H1 (cell line): ENCODE data around the gene TSPAN9. TPM values are rescaled to one million over a fixed set of nuclear protein-coding genes. Genes with fewer than 3 reads are reported as not detected.
A peak's percentile ranks its signal among the peaks of the same experiment; 100 is the strongest.

Experiments
- CTCF ChIA-PET: fragments of 300-600 bp; sonication (Branson Sonifier 250); formaldehyde crosslinking; loops from one replicate; lab custom pipeline; 2021; ENCODE audit not compliant: partially characterized antibody; lab: Charles Lee
- POLR2A ChIA-PET: fragments of 300-600 bp; sonication (Branson Sonifier 250); formaldehyde crosslinking; loops from one replicate; lab custom pipeline; 2021; ENCODE audit warnings: inconsistent platforms; ENCODE audit not compliant: partially characterized antibody; lab: Charles Lee
- DNase-seq, 2 experiments: peaks; one replicate each; pipeline versions ENCODE4 v3.0.0 to v3.0.0-alpha.2; 2010 to 2022; ENCODE audit warnings: low spot score in 2 of 2, low read depth in 1 of 2, mixed read lengths in 1 of 2
- FAIRE-seq: peaks from 2 replicates; lab custom pipeline; 2011; peaks lifted over from hg19 to GRCh38; lab: Jason Lieb, UNC
- H2AFZ ChIP-seq: 2 replicates; pipeline ENCODE4 v1.8.1; 2012; ENCODE audit warnings: low read length, inconsistent platforms
- H2AK5ac ChIP-seq: 2 replicates; pipeline ENCODE4 v1.6.1; 2013; ENCODE audit warnings: low read depth, low read length
- H2BK120ac ChIP-seq: replicated peaks from 2 replicates; pipeline ENCODE3; 2013; ENCODE audit warnings: low read depth, low read length, inconsistent platforms
- H2BK12ac ChIP-seq: 2 replicates; pipeline ENCODE4 v1.6.1; 2013; ENCODE audit warnings: low read depth, low read length
- H2BK15ac ChIP-seq: 2 replicates; pipeline ENCODE4 v1.6.1; 2013; ENCODE audit warnings: low read length
- H2BK20ac ChIP-seq: 2 replicates; pipeline ENCODE4 v1.6.1; 2013; ENCODE audit warnings: low read length
- H2BK5ac ChIP-seq: 2 replicates; pipeline ENCODE4 v1.6.1; 2013; ENCODE audit warnings: low read depth, low read length
- H3K14ac ChIP-seq: 2 replicates; pipeline ENCODE4 v1.6.1; 2013; ENCODE audit warnings: inconsistent platforms; ENCODE audit not compliant: insufficient read length
- H3K18ac ChIP-seq: 2 replicates; pipeline ENCODE4 v1.6.1; 2013; ENCODE audit warnings: low read length; ENCODE audit errors: extremely low read depth
- H3K23ac ChIP-seq: 2 replicates; pipeline ENCODE4 v1.6.1; 2013; ENCODE audit warnings: inconsistent platforms; ENCODE audit not compliant: insufficient read length
- H3K23me2 ChIP-seq: 2 replicates; pipeline ENCODE4 v1.6.1; 2013; ENCODE audit warnings: low read depth, low read length
- H3K27ac ChIP-seq: 2 replicates; pipeline ENCODE4 v1.6.1; 2011; ENCODE audit warnings: low read depth, low read length, inconsistent platforms
- H3K27me3 ChIP-seq, 4 experiments: replicated peaks in 1 of 4; 1 replicate in 1 of 4; 2 replicates in 3 of 4; pipeline versions ENCODE4 v1.6.1 to v1.8.1; 2011 to 2013; ENCODE audit warnings: low read length in 3 of 4, mild to moderate bottlenecking in 3 of 4, inconsistent platforms in 2 of 4, mixed read lengths in 2 of 4, moderate library complexity in 1 of 4; ENCODE audit not compliant: control insufficient read depth in 3 of 4, insufficient read depth in 3 of 4; ENCODE audit errors: extremely low read depth in 1 of 4
- H3K36me3 ChIP-seq, 4 experiments: 2 replicates each; pipeline versions ENCODE4 v1.6.1 to v1.8.1; 2011 to 2013; ENCODE audit warnings: mild to moderate bottlenecking in 4 of 4, low read length in 3 of 4, moderate library complexity in 2 of 4, control low read depth in 1 of 4, inconsistent platforms in 1 of 4; ENCODE audit not compliant: insufficient read depth in 4 of 4, control insufficient read depth in 2 of 4
- H3K4ac ChIP-seq: replicated peaks from 2 replicates; pipeline ENCODE3; 2013; ENCODE audit warnings: low read length, low read depth, mixed read lengths, inconsistent platforms; ENCODE audit not compliant: insufficient read length
- H3K4me1 ChIP-seq, 4 experiments: replicated peaks in 1 of 4; 1 replicate in 1 of 4; 2 replicates in 3 of 4; pipeline versions ENCODE4 v1.6.1 to v1.8.1; 2011 to 2013; ENCODE audit warnings: low read length in 3 of 4, inconsistent platforms in 2 of 4, mixed read lengths in 1 of 4; ENCODE audit not compliant: insufficient read depth in 4 of 4, control insufficient read depth in 3 of 4
- H3K4me2 ChIP-seq, 2 experiments: 2 replicates each; pipeline versions ENCODE4 v1.6.1 to v1.8.1; 2011 to 2013; ENCODE audit warnings: low read depth in 2 of 2, low read length in 2 of 2, control low read depth in 1 of 2, inconsistent platforms in 1 of 2, mild to moderate bottlenecking in 1 of 2; ENCODE audit not compliant: insufficient read depth in 1 of 2
- H3K4me3 ChIP-seq, 4 experiments: fragments of 200-600, 300-600 bp in 1 of 4; sonication (generic), shearing (Covaris generic), sonication (Bioruptor Twin) in 1 of 4; 2 replicates each; pipeline versions ENCODE4 v1.5.1 to v1.8.1; 2011 to 2016; ENCODE audit warnings: low read length in 4 of 4, low read depth in 3 of 4, control low read depth in 2 of 4, inconsistent platforms in 2 of 4, mild to moderate bottlenecking in 2 of 4, mixed read lengths in 1 of 4, moderate library complexity in 1 of 4; ENCODE audit not compliant: insufficient read depth in 2 of 4; ENCODE audit errors: extremely low read depth in 1 of 4
- H3K56ac ChIP-seq: replicated peaks from 2 replicates; pipeline ENCODE3; 2013; ENCODE audit warnings: low read depth, mild to moderate bottlenecking, mixed read lengths, low read length, inconsistent platforms; ENCODE audit not compliant: insufficient read length
- H3K79me1 ChIP-seq: 2 replicates; pipeline ENCODE4 v1.6.1; 2013; ENCODE audit warnings: low read depth, low read length, control low read depth
- H3K79me2 ChIP-seq, 2 experiments: 2 replicates each; pipeline versions ENCODE4 v1.6.1 to v1.8.1; 2012 to 2013; ENCODE audit warnings: low read length in 2 of 2, mild to moderate bottlenecking in 2 of 2, inconsistent platforms in 1 of 2; ENCODE audit not compliant: insufficient read depth in 2 of 2, control insufficient read depth in 1 of 2
- H3K9ac ChIP-seq, 4 experiments: replicated peaks in 1 of 4; 1 replicate in 1 of 4; 2 replicates in 3 of 4; pipeline versions ENCODE4 v1.6.1 to v1.8.1; 2011 to 2013; ENCODE audit warnings: low read depth in 3 of 4, low read length in 3 of 4, control low read depth in 2 of 4, mild to moderate bottlenecking in 2 of 4, moderate library complexity in 2 of 4, inconsistent platforms in 1 of 4; ENCODE audit errors: extremely low read depth in 1 of 4
- H3K9me3 ChIP-seq, 2 experiments: 2 replicates each; pipeline versions ENCODE4 v1.6.1 to v1.8.1; 2012 to 2013; ENCODE audit warnings: mild to moderate bottlenecking in 2 of 2, moderate library complexity in 2 of 2, control low read depth in 1 of 2, inconsistent platforms in 1 of 2, low read depth in 1 of 2, low read length in 1 of 2, mixed read lengths in 1 of 2; ENCODE audit not compliant: insufficient read depth in 2 of 2
- H4K20me1 ChIP-seq, 2 experiments: replicated peaks in 1 of 2; 2 replicates each; pipeline versions ENCODE3 to v1.8.1; 2011 to 2013; ENCODE audit warnings: inconsistent platforms in 2 of 2, low read length in 2 of 2, mild to moderate bottlenecking in 1 of 2; ENCODE audit not compliant: insufficient read depth in 2 of 2, control insufficient read depth in 1 of 2
- H4K5ac ChIP-seq: 2 replicates; pipeline ENCODE4 v1.6.1; 2013; ENCODE audit warnings: low read length, low read depth, mixed read lengths, inconsistent platforms; ENCODE audit not compliant: insufficient read length
- H4K8ac ChIP-seq: 2 replicates; pipeline ENCODE4 v1.8.0; 2013; ENCODE audit warnings: mild to moderate bottlenecking, moderate library complexity, low read length, inconsistent platforms; ENCODE audit not compliant: insufficient read depth; ENCODE audit errors: extremely low read depth
- H4K91ac ChIP-seq: replicated peaks from 2 replicates; pipeline ENCODE3; 2013; ENCODE audit warnings: low read length, mixed read lengths, inconsistent platforms; ENCODE audit not compliant: insufficient read length
- CEBPB ChIP-seq: IDR thresholded peaks from 2 replicates; pipeline ENCODE4 v1.6.1; 2012; ENCODE audit warnings: low read depth, low read length
- CHD1 ChIP-seq: IDR thresholded peaks from 2 replicates; pipeline ENCODE4 v1.6.1; 2012; ENCODE audit warnings: low read depth, low read length, improper control_type of control experiment
- HDAC6 ChIP-seq: IDR thresholded peaks from one replicate; pipeline ENCODE4 v1.7.1; 2012; ENCODE audit warnings: low read depth, mild to moderate bottlenecking, inconsistent platforms, low read length, moderate library complexity
- JUN ChIP-seq: IDR thresholded peaks from 2 replicates; pipeline ENCODE4 v1.6.1; 2011; ENCODE audit warnings: low read depth, mild to moderate bottlenecking, improper control_type of control experiment, low read length
- KDM5A ChIP-seq: fragments of 200-600 bp; IDR thresholded peaks from 2 replicates; pipeline ENCODE4 v1.7.1; 2012; ENCODE audit warnings: mild to moderate bottlenecking, low read length, inconsistent platforms, mixed read lengths
- RNF2 ChIP-seq: fragments of 200-900, 300-1000 bp; sonication (generic); IDR thresholded peaks from 2 replicates; pipeline ENCODE4 v1.7.1; 2016; ENCODE audit warnings: borderline replicate concordance, low read depth, mild to moderate bottlenecking, antibody characterized with exemption, low read length; ENCODE audit not compliant: poor library complexity, severe bottlenecking; ENCODE audit errors: missing control alignments
- RXRA ChIP-seq: IDR thresholded peaks from 2 replicates; pipeline ENCODE4 v1.6.1; 2011; ENCODE audit warnings: low read depth, mild to moderate bottlenecking, low read length, moderate library complexity; ENCODE audit not compliant: insufficient read depth
- TAF1 ChIP-seq: IDR thresholded peaks from 2 replicates; pipeline ENCODE4 v1.6.1; 2011; ENCODE audit warnings: mild to moderate bottlenecking, low read depth, low read length
- TAF7 ChIP-seq: optimal IDR thresholded peaks from 2 replicates; pipeline ENCODE3; 2011; ENCODE audit warnings: low read depth, mild to moderate bottlenecking, inconsistent platforms, low read length, moderate library complexity, borderline replicate concordance
- WGBS, 2 experiments: shearing (Covaris generic) in 1 of 2; methylation state at CpG; one replicate each; pipeline versions ENCODE4 v1.1.6 to v1.1.7; 2013 to 2015; ENCODE audit warnings: low lambda C conversion rate in 2 of 2, mixed read lengths in 2 of 2, inconsistent platforms in 1 of 2, low coverage in 1 of 2, missing lambda C conversion rate in 1 of 2; ENCODE audit not compliant: insufficient replicate concordance in 2 of 2, insufficient coverage in 1 of 2, insufficient read length in 1 of 2; ENCODE audit errors: extremely low coverage in 1 of 2, missing lambda C conversion rate in 1 of 2; 5-methylcytosine and 5-hydroxymethylcytosine counted together
- polyA plus RNA-seq, 7 experiments: library from polyadenylated mRNA; depleted of rRNA in 3 of 7; stranded (reverse) in 5 of 7; unstranded in 2 of 7; fragments of >200 nt in 5 of 7; fragments of 200-250 nt in 2 of 7; gene quantifications; 1 replicate in 5 of 7; 2 replicates in 1 of 7; 4 replicates in 1 of 7; pipeline versions ENCODE4 v1.2.1 to v1.2.3, GENCODE V29; 2011 to 2013; ENCODE audit warnings: missing spikeins in 2 of 7, mixed read lengths in 2 of 7
- total RNA-seq: library from RNA; stranded (reverse); fragmentation: NEBNext Ultra II Directional; extraction: Animal tissue kit (Norgen Biotek cat#: 25700); gene quantifications from 2 replicates; pipeline ENCODE4 v1.2.1, GENCODE V29; 2021

Gene TSPAN9
- total and polyA plus RNA-seq, 2 of the 8 experiments (the other 6 are each of a cell fraction or from before 2014, with no cell fraction given): 11.5 to 29.1 TPM

DNA sequence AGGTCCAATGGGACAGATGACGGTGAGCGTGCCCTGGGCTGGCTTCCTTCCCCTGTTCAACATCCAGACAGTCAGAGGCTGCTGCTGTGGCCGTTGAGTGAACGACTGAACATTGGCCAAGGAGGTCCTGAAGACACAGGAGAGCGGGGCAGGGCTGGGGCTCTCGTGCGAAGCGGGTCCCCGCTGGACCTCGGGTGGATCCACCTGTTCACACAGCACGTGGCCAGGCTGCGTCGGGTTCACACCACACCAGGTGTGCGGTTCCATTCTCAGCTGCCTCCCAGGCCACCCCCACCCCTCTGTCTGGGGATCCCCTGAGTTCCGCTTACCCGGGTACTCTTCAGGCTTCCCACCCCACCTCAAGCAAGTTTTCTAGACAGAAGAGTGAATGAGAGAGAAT, 214.8 kb downstream of the TSPAN9 start:
- TF ChIP-seq CHD1: no peak
- TF ChIP-seq JUN: no peak
- TF ChIP-seq TAF7: no peak
- no peak for TF ChIP-seq RXRA
- no peak for TF ChIP-seq KDM5A
- no peak for TF ChIP-seq CEBPB
- no peak for TF ChIP-seq RNF2
- no peak for TF ChIP-seq TAF1
- TF ChIP-seq HDAC6: no peak
- TF ChIP-seq, all 59 proteins: peak for 0
- Histone ChIP-seq H4K8ac (no peak overlapping the region; the same call in 1 of the 2 replicates), H4K91ac (no peak overlapping the region), H4K20me1 (peaks cover 0 to 2% of the 10 kb centered on the region in 2 experiments), H3K18ac (no peak overlapping the region), H2AFZ (no peak overlapping the region), H3K23me2 (no peaks in the 10 kb centered on the region), H2BK120ac (no peak overlapping the region), H3K23ac (no peak overlapping the region), H3K9me3 (no peaks in the 10 kb centered on the region), H2BK5ac (0 out of 2 replicates have a peak overlapping the region, but pooled peaks have one; percentile 32), H3K4me2 (no peak overlapping the region), H4K5ac (no peak overlapping the region), H3K79me1 (no peaks in the 10 kb centered on the region), H3K4ac (no peak overlapping the region), H3K4me1 (no peaks in the 10 kb centered on the region), H2AK5ac (no peak overlapping the region), H2BK15ac (no peak overlapping the region), H2BK12ac (no peak overlapping the region), H3K27ac (no peak overlapping the region), H3K14ac (no peak overlapping the region), H3K4me3 (no peak overlapping the region), H3K9ac (no peak overlapping the region), H3K56ac (no peak overlapping the region), H3K79me2 (no peaks in the 10 kb centered on the region), H2BK20ac (no peak overlapping the region), H3K27me3 (no peaks in the 10 kb centered on the region), H3K36me3 (no peaks in the 10 kb centered on the region)
- DNase-seq (no peak), FAIRE-seq (no peak)
- 89% methylated on average over 16 of the region's 16 CpGs; no CpG with 5 or more reads in 1 of the 2 experiments for WGBS, 2 experiments
- ChIA-PET POLR2A (interaction anchor here (1.7 kb wide), 1 partner anchor 10 kb away, joined by 5 read pairs; no protein-coding TSS in a partner anchor), CTCF (interaction anchor here (1.0 to 6.5 kb wide), 6 partner anchors 8 to 84 kb away, joined by 3 to 66 read pairs (median 4); no protein-coding TSS in a partner anchor)
